IMR-90 (cell line): ENCODE data around the gene P4HA3. TPM values are rescaled to one million over a fixed set of nuclear protein-coding genes. Genes with fewer than 3 reads are reported as not detected.

Experiments used
- ATAC-seq: fragments of 200-7000 bp; cut with Tn5 transposase; 2 replicates; pipeline ENCODE4 v1.9.1; 2020; ENCODE audit warnings: low read depth, mild to moderate bottlenecking, moderate library complexity
- BruUV-seq: library from RNA; stranded (reverse); fragments of 400-500 nt; replicated peaks from 2 replicates; lab custom pipeline; 2021; lab: Mats Ljungman, UMichigan
- CTCF ChIA-PET: fragments of 300-600 bp; formaldehyde crosslinking; extraction: SDS; loops from one replicate; lab custom pipeline; 2021; ENCODE audit warnings: antibody characterized with exemption; lab: Yijun Ruan, JAX
- POLR2A ChIA-PET: fragments of 300-600 bp; sonication (Branson Sonifier 250); formaldehyde crosslinking; loops from one replicate; lab custom pipeline; 2022; ENCODE audit warnings: antibody characterized with exemption; ENCODE audit not compliant: unreplicated experiment; lab: Charles Lee
- DNase-seq: peaks from one replicate; pipeline ENCODE4 v3.0.0; 2013
- H2AFZ ChIP-seq: replicated peaks from 2 replicates; pipeline ENCODE3; 2013; ENCODE audit warnings: low read length, mild to moderate bottlenecking; ENCODE audit not compliant: poor library complexity
- H2AK5ac ChIP-seq: 2 replicates; pipeline ENCODE4 v1.6.1; 2013; ENCODE audit warnings: low read depth, low read length, inconsistent platforms
- H2AK9ac ChIP-seq: replicated peaks from 2 replicates; pipeline ENCODE3; 2013; ENCODE audit warnings: mild to moderate bottlenecking, low read depth, low read length, moderate library complexity; ENCODE audit not compliant: poor library complexity
- H2BK120ac ChIP-seq: 2 replicates; pipeline ENCODE4 v1.6.1; 2013; ENCODE audit warnings: low read depth, low read length, inconsistent platforms
- H2BK15ac ChIP-seq: 3 replicates; pipeline ENCODE4 v1.6.1; 2013; ENCODE audit warnings: low read depth, low read length, inconsistent platforms
- H2BK20ac ChIP-seq: 2 replicates; pipeline ENCODE4 v1.6.1; 2013; ENCODE audit warnings: low read depth, mild to moderate bottlenecking, inconsistent platforms, low read length, moderate library complexity
- H2BK5ac ChIP-seq: 2 replicates; pipeline ENCODE4 v1.6.1; 2013; ENCODE audit warnings: mild to moderate bottlenecking, low read depth, low read length, inconsistent platforms; ENCODE audit not compliant: poor library complexity, severe bottlenecking
- H3K14ac ChIP-seq: replicated peaks from 2 replicates; pipeline ENCODE4 v1.6.1; 2013; ENCODE audit warnings: low read depth, low read length, inconsistent platforms
- H3K18ac ChIP-seq: 2 replicates; pipeline ENCODE4 v1.6.1; 2013; ENCODE audit warnings: low read depth, low read length, control low read depth
- H3K23ac ChIP-seq: 2 replicates; pipeline ENCODE4 v1.6.1; 2013; ENCODE audit warnings: low read depth, low read length, inconsistent platforms
- H3K27ac ChIP-seq: 2 replicates; pipeline ENCODE4 v1.5.1; 2013; ENCODE audit warnings: mild to moderate bottlenecking, control low read depth, low read length; ENCODE audit not compliant: insufficient read depth
- H3K27me3 ChIP-seq: 2 replicates; pipeline ENCODE4 v1.6.1; 2013; ENCODE audit warnings: low read length; ENCODE audit not compliant: control insufficient read depth, insufficient read depth
- H3K36me3 ChIP-seq: 2 replicates; pipeline ENCODE4 v1.6.1; 2013; ENCODE audit warnings: low read length, mixed read lengths; ENCODE audit not compliant: control insufficient read depth, insufficient read depth
- H3K4ac ChIP-seq: 2 replicates; pipeline ENCODE4 v1.6.1; 2013; ENCODE audit warnings: low read depth, low read length, inconsistent platforms
- H3K4me1 ChIP-seq: 2 replicates; pipeline ENCODE4 v1.6.1; 2013; ENCODE audit warnings: low read length, mixed read lengths; ENCODE audit not compliant: control insufficient read depth, insufficient read depth
- H3K4me2 ChIP-seq: 2 replicates; pipeline ENCODE4 v1.6.1; 2013; ENCODE audit warnings: low read depth, mild to moderate bottlenecking, control low read depth, low read length, moderate library complexity
- H3K4me3 ChIP-seq: 2 replicates; pipeline ENCODE4 v1.5.1; 2013; ENCODE audit warnings: low read depth, mild to moderate bottlenecking, control low read depth, low read length, moderate library complexity; ENCODE audit not compliant: insufficient read depth
- H3K56ac ChIP-seq: 2 replicates; pipeline ENCODE4 v1.6.1; 2013; ENCODE audit warnings: low read length, inconsistent platforms; ENCODE audit not compliant: insufficient read depth; ENCODE audit errors: extremely low read depth
- H3K79me1 ChIP-seq, 2 experiments: 2 replicates each; pipeline ENCODE4 v1.6.1; 2013; ENCODE audit warnings: low read length in 2 of 2, inconsistent platforms in 1 of 2, low read depth in 1 of 2
- H3K9ac ChIP-seq: 2 replicates; pipeline ENCODE4 v1.6.1; 2013; ENCODE audit warnings: low read depth, low read length, control low read depth
- H3K9me1 ChIP-seq: 2 replicates; pipeline ENCODE4 v1.6.1; 2013; ENCODE audit warnings: low read length, inconsistent platforms; ENCODE audit not compliant: insufficient read depth
- H3K9me3 ChIP-seq: 2 replicates; pipeline ENCODE4 v1.6.1; 2013; ENCODE audit warnings: low read length; ENCODE audit not compliant: control insufficient read depth, insufficient read depth
- H4K20me1 ChIP-seq: 2 replicates; pipeline ENCODE4 v1.6.1; 2013; ENCODE audit warnings: low read length, inconsistent platforms; ENCODE audit not compliant: insufficient read depth
- H4K5ac ChIP-seq: 2 replicates; pipeline ENCODE4 v1.6.1; 2013; ENCODE audit warnings: mild to moderate bottlenecking, low read depth, low read length, control low read depth
- H4K8ac ChIP-seq, 2 experiments: 2 replicates each; pipeline ENCODE4 v1.6.1; 2013; ENCODE audit warnings: low read depth in 2 of 2, low read length in 2 of 2, control low read depth in 1 of 2, inconsistent platforms in 1 of 2
- H4K91ac ChIP-seq: 2 replicates; pipeline ENCODE4 v1.6.1; 2013; ENCODE audit warnings: low read depth, low read length, inconsistent platforms; ENCODE audit not compliant: insufficient read depth
- BHLHE40 ChIP-seq: fragments of 150-350 bp; IDR thresholded peaks from 2 replicates; pipeline ENCODE4 v1.6.1; 2016; ENCODE audit warnings: mild to moderate bottlenecking, low read depth, low read length
- CEBPB ChIP-seq: IDR thresholded peaks from 2 replicates; pipeline ENCODE4 v1.6.1; 2012; ENCODE audit warnings: low read depth, low read length, improper control_type of control experiment
- CHD1 ChIP-seq: IDR thresholded peaks from 2 replicates; pipeline ENCODE4 v1.6.1; 2012; ENCODE audit warnings: low read depth, low read length, improper control_type of control experiment
- FOS ChIP-seq: fragments of 150-350 bp; IDR thresholded peaks from 2 replicates; pipeline ENCODE4 v1.6.1; 2016; ENCODE audit warnings: low read depth, low read length
- MAFK ChIP-seq: IDR thresholded peaks from 2 replicates; pipeline ENCODE4 v1.6.1; 2012; ENCODE audit warnings: low read depth, low read length, improper control_type of control experiment
- MAZ ChIP-seq: IDR thresholded peaks from 2 replicates; pipeline ENCODE4 v1.6.1; 2012; ENCODE audit warnings: low read depth, mild to moderate bottlenecking, low read length, improper control_type of control experiment, moderate library complexity, borderline replicate concordance
- MXI1 ChIP-seq: IDR thresholded peaks from 2 replicates; pipeline ENCODE4 v1.6.1; 2012; ENCODE audit warnings: low read depth, mild to moderate bottlenecking, low read length, moderate library complexity, borderline replicate concordance
- POLR2A ChIP-seq: IDR thresholded peaks from 2 replicates; pipeline ENCODE4 v1.6.1; 2012; ENCODE audit warnings: mild to moderate bottlenecking, low read depth, low read length
- RAD21 ChIP-seq: IDR thresholded peaks from 2 replicates; pipeline ENCODE4 v1.6.1; 2012; ENCODE audit warnings: low read length, improper control_type of control experiment
- RCOR1 ChIP-seq: IDR thresholded peaks from 2 replicates; pipeline ENCODE4 v1.6.1; 2012; ENCODE audit warnings: mild to moderate bottlenecking, low read length, improper control_type of control experiment; ENCODE audit not compliant: insufficient replicate concordance
- RFX5 ChIP-seq: IDR thresholded peaks from 2 replicates; pipeline ENCODE4 v1.8.0; 2012; ENCODE audit warnings: low read depth, mild to moderate bottlenecking, low read length, moderate library complexity
- SMC3 ChIP-seq: fragments of 150-350 bp; IDR thresholded peaks from 2 replicates; pipeline ENCODE4 v1.6.1; 2016; ENCODE audit warnings: low read depth, mild to moderate bottlenecking, antibody characterized with exemption, low read length, moderate library complexity
- WGBS, 2 experiments: methylation state at CpG; one replicate each; pipeline versions ENCODE4 v1.1.5 to v1.1.7; 2013; ENCODE audit warnings: missing lambda C conversion rate in 2 of 2; ENCODE audit not compliant: insufficient read length in 1 of 2; ENCODE audit errors: extremely low coverage in 2 of 2; 5-methylcytosine and 5-hydroxymethylcytosine counted together
- dilution Hi-C: fragments of 300-500 bp; cut with HindIII; formaldehyde crosslinking; loops from one replicate; pipeline ENCODE4 v1.14.3; 2018; ENCODE audit warnings: low sequenced_read_pairs; ENCODE audit not compliant: unreplicated experiment
- in situ Hi-C: fragments of 300-500 bp; cut with MboI; formaldehyde crosslinking; loops from 3 replicates; pipeline ENCODE4 v1.14.3; 2019; ENCODE audit warnings: low sequenced_read_pairs, inconsistent platforms, mixed read lengths
- intact Hi-C: fragments of 100-400 bp; cut with micrococcal nuclease; formaldehyde crosslinking; loops from 2 replicates; pipeline ENCODE4 v1.10.0; 2022
- polyA plus RNA-seq, 3 experiments: library from polyadenylated mRNA; depleted of rRNA; stranded (reverse); fragments of >200 nt; gene quantifications; 2 replicates each; pipeline ENCODE4 v1.2.3, GENCODE V29; 2012; ENCODE audit warnings: low replicate concordance in 1 of 3
- total RNA-seq: library from RNA; depleted of rRNA; stranded (reverse); fragments of >200 nt; gene quantifications from 2 replicates; pipeline ENCODE4 v1.2.3, GENCODE V29; 2012
- TF ChIP-seq, protein P1 (sequence below): conservative IDR thresholded peaks from 2 replicates; pipeline ENCODE4 v1.5.1; 2012; ENCODE audit warnings: mild to moderate bottlenecking, low read depth, low read length, improper control_type of control experiment
- TF ChIP-seq, protein P2 (sequence below): fragments of 150-350 bp; IDR thresholded peaks from 2 replicates; pipeline ENCODE4 v1.6.1; 2017; ENCODE audit warnings: mild to moderate bottlenecking, antibody characterized with exemption, low read length, low read depth

Gene P4HA3
- total and polyA plus RNA-seq, 2 of the 4 experiments (the other 2 are of a cell fraction), result 2.9 to 5.7 TPM

DNA sequence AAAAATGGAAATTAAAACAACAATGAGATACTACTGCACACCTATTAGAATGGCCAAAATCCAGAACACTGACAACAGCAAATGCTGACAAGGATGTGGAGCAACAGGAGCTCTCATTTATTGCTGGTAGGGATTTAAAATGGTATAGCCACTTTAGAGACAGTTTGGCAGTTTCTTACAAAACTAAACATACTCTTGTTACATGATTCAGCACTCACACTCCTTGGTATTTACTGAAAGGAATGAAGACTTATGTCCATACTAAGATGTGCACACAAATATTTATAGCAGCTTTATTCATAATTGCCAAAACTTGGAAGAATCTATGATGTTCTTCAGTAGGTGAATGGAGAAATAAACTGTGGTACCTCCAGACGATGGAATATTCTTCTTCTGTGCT lies 46.0 kb upstream of the P4HA3 start:
- Histone ChIP-seq H2AFZ (no peak overlapping the region), H4K20me1 (no peaks in the 10 kb centered on the region), H3K4me3 (no peak overlapping the region), H3K4me1 (no peaks in the 10 kb centered on the region), H2BK5ac (peak overlapping the region; percentile 17), H3K23ac (no peak overlapping the region), H3K4ac (no peak overlapping the region), H2AK5ac (no peak overlapping the region), H2BK120ac (no peak overlapping the region), H3K14ac (no peak overlapping the region), H3K9me3 (peaks cover 5% of the 10 kb centered on the region; the same call in 1 of the 2 replicates), H3K18ac (no peak overlapping the region), H4K5ac (no peak overlapping the region), H3K9ac (no peak overlapping the region), H2BK20ac (no peak overlapping the region), H3K27me3 (no peaks in the 10 kb centered on the region), H3K4me2 (no peak overlapping the region), H3K79me1 (no peaks in the 10 kb centered on the region), H3K36me3 (peaks cover 7% of the 10 kb centered on the region), H2AK9ac (no peak overlapping the region), H3K9me1 (no peaks in the 10 kb centered on the region), H3K27ac (no peak overlapping the region), H2BK15ac (no peak overlapping the region), H4K91ac (no peak overlapping the region), H4K8ac (no peak overlapping the region), H3K56ac (no peak overlapping the region)
- in situ Hi-C loops (no loop called here), intact Hi-C loops (no loop called here), dilution Hi-C loops (no loop called here)
- POLR2A ChIA-PET, result no interaction called here
- ATAC-seq (peak; percentile 73), DNase-seq (peak; percentile 51)
- CTCF ChIA-PET, result interaction anchor here (0.6 to 1.8 kb wide), 2 partner anchors 36 to 381 kb away, joined by 4 read pairs; no protein-coding TSS in a partner anchor
- TF ChIP-seq POLR2A, result no peak
- TF ChIP-seq RFX5, result no peak
- TF ChIP-seq MXI1, result no peak
- no peak for TF ChIP-seq RAD21
- no peak for TF ChIP-seq MAZ
- TF ChIP-seq SMC3, result no peak
- TF ChIP-seq FOS, result no peak
- TF ChIP-seq MAFK, result no peak
- TF ChIP-seq CHD1, result no peak
- TF ChIP-seq RCOR1, result no peak
- TF ChIP-seq BHLHE40, result no peak
- TF ChIP-seq, protein P1, sequence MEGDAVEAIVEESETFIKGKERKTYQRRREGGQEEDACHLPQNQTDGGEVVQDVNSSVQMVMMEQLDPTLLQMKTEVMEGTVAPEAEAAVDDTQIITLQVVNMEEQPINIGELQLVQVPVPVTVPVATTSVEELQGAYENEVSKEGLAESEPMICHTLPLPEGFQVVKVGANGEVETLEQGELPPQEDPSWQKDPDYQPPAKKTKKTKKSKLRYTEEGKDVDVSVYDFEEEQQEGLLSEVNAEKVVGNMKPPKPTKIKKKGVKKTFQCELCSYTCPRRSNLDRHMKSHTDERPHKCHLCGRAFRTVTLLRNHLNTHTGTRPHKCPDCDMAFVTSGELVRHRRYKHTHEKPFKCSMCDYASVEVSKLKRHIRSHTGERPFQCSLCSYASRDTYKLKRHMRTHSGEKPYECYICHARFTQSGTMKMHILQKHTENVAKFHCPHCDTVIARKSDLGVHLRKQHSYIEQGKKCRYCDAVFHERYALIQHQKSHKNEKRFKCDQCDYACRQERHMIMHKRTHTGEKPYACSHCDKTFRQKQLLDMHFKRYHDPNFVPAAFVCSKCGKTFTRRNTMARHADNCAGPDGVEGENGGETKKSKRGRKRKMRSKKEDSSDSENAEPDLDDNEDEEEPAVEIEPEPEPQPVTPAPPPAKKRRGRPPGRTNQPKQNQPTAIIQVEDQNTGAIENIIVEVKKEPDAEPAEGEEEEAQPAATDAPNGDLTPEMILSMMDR, result no peak
- no peak for TF ChIP-seq CEBPB
- TF ChIP-seq, protein P2, sequence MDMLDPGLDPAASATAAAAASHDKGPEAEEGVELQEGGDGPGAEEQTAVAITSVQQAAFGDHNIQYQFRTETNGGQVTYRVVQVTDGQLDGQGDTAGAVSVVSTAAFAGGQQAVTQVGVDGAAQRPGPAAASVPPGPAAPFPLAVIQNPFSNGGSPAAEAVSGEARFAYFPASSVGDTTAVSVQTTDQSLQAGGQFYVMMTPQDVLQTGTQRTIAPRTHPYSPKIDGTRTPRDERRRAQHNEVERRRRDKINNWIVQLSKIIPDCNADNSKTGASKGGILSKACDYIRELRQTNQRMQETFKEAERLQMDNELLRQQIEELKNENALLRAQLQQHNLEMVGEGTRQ, result no peak
- no TSS peak for BruUV-seq
- no CpG with 5 or more reads among the region's 1 CpG for WGBS, 2 experiments
